Measurements from ENCODE around the gene CARD10. TPM values are rescaled to one million over a fixed set of nuclear protein-coding genes. Genes with fewer than 3 reads are reported as not detected.
A peak's percentile ranks its signal among the peaks of the same experiment; 100 is the strongest.

The CARD10 gene
- total and polyA plus RNA-seq, 4 donors: 7.8 to 14.0 (median 8.4) TPM

DNA sequence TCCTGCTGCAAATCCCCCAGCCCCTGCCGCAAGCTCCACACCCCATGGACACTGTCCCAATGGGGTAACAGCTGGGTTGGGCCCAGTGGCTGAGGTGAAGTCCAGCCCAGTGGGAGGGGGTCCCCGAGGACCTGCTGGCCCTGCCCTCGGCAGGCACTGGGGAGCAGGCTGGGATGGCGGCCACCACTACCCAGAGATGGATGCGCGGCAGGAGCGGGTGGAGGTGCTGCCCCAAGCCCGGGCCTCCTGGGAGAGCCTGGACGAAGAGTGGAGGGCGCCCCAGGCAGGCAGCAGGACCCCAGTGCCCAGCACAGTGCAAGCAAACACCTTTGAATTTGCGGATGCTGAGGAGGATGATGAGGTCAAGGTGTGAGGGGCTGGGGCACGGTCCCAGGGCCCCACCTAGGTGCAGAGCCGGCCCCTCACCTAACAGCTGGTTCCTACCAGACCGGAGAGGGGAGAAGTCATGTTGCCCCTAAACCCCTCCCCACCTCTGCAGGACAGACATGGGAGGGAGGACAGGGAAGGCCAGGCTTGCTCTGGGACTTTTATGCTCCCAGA, 49.3 kb upstream of the CARD10 start (continued):
- TF ChIP-seq, protein P1, sequence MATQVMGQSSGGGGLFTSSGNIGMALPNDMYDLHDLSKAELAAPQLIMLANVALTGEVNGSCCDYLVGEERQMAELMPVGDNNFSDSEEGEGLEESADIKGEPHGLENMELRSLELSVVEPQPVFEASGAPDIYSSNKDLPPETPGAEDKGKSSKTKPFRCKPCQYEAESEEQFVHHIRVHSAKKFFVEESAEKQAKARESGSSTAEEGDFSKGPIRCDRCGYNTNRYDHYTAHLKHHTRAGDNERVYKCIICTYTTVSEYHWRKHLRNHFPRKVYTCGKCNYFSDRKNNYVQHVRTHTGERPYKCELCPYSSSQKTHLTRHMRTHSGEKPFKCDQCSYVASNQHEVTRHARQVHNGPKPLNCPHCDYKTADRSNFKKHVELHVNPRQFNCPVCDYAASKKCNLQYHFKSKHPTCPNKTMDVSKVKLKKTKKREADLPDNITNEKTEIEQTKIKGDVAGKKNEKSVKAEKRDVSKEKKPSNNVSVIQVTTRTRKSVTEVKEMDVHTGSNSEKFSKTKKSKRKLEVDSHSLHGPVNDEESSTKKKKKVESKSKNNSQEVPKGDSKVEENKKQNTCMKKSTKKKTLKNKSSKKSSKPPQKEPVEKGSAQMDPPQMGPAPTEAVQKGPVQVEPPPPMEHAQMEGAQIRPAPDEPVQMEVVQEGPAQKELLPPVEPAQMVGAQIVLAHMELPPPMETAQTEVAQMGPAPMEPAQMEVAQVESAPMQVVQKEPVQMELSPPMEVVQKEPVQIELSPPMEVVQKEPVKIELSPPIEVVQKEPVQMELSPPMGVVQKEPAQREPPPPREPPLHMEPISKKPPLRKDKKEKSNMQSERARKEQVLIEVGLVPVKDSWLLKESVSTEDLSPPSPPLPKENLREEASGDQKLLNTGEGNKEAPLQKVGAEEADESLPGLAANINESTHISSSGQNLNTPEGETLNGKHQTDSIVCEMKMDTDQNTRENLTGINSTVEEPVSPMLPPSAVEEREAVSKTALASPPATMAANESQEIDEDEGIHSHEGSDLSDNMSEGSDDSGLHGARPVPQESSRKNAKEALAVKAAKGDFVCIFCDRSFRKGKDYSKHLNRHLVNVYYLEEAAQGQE (IDR thresholded peaks at IDR 0.05): no peak

DNA sequence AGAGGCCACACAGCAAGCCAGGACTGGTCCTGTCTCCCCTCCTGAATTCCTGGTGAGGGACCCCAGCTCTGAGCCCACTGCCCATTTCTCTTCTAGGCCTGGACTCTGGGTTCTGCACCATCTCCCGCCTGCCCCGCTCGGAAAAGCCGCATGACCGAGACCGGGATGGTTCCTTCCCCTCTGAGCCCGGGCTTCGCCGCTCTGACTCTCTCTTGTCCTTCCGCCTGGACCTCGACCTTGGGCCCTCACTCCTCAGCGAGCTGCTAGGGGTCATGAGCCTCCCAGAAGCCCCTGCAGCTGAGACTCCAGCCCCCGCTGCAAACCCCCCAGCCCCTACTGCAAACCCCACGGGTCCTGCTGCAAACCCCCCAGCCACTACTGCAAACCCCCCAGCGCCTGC, 48.8 kb upstream of the CARD10 start:
- H3K4me1 ChIP-seq (ENCODE audit: control insufficient read depth in 4 of 4, insufficient read depth in 4 of 4, low read length in 3 of 4): peaks cover 26 to 81% (median 69%) of the 10 kb centered on the region in 4 donors
- no peak overlapping the region for H3K4me3 ChIP-seq (ENCODE audit: low read depth in 1 of 3, low read length in 3 of 3)
- WGBS: 71% methylated on average over 15 of the region's 15 CpGs
- H3K36me3 ChIP-seq (ENCODE audit: control insufficient read depth in 4 of 4, insufficient read depth in 3 of 4, low read depth in 1 of 4, low read length in 3 of 4): peaks cover 3 to 14% (median 7%) of the 10 kb centered on the region in 4 donors
- DNase-seq (ENCODE audit: low spot score): no peak
- no peaks in the 10 kb centered on the region for H3K27me3 ChIP-seq (ENCODE audit: control insufficient read depth in 4 of 4, insufficient read depth in 4 of 4, low read length in 3 of 4)
- H3K9me3 ChIP-seq (ENCODE audit: control insufficient read depth in 4 of 4, low read length in 3 of 4): no peaks in the 10 kb centered on the region
- no peak overlapping the region for H3K9ac ChIP-seq (ENCODE audit: low read depth in 1 of 2, low read length in 2 of 2)
- H3K27ac ChIP-seq (ENCODE audit: low read depth in 1 of 2, low read length in 2 of 2): peak overlapping the region; percentile 59 to 74
- TF ChIP-seq FOXA1 (IDR thresholded peaks at IDR 0.05): no peak
- TF ChIP-seq, protein P2, sequence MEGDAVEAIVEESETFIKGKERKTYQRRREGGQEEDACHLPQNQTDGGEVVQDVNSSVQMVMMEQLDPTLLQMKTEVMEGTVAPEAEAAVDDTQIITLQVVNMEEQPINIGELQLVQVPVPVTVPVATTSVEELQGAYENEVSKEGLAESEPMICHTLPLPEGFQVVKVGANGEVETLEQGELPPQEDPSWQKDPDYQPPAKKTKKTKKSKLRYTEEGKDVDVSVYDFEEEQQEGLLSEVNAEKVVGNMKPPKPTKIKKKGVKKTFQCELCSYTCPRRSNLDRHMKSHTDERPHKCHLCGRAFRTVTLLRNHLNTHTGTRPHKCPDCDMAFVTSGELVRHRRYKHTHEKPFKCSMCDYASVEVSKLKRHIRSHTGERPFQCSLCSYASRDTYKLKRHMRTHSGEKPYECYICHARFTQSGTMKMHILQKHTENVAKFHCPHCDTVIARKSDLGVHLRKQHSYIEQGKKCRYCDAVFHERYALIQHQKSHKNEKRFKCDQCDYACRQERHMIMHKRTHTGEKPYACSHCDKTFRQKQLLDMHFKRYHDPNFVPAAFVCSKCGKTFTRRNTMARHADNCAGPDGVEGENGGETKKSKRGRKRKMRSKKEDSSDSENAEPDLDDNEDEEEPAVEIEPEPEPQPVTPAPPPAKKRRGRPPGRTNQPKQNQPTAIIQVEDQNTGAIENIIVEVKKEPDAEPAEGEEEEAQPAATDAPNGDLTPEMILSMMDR (IDR thresholded peaks at IDR 0.05; ENCODE audit: low read depth, low read length, missing input control): no peak
- TF ChIP-seq RAD21 (IDR thresholded peaks at IDR 0.05): no peak
- TF ChIP-seq ZBTB33 (IDR thresholded peaks at IDR 0.05): no peak
- no peak for TF ChIP-seq GABPA (IDR thresholded peaks at IDR 0.05 in 1 of 2, conservative IDR thresholded peaks at IDR 0.05 in 1 of 2)
- TF ChIP-seq SP1 (IDR thresholded peaks at IDR 0.05): no peak
- TF ChIP-seq, protein P3, sequence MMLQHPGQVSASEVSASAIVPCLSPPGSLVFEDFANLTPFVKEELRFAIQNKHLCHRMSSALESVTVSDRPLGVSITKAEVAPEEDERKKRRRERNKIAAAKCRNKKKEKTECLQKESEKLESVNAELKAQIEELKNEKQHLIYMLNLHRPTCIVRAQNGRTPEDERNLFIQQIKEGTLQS (IDR thresholded peaks at IDR 0.05): no peak
- no peak for TF ChIP-seq RXRA (IDR thresholded peaks at IDR 0.05)
- no peak for TF ChIP-seq JUND (IDR thresholded peaks at IDR 0.05)
- no peak for TF ChIP-seq EGR1 (IDR thresholded peaks at IDR 0.05; ENCODE audit: low read depth in 2 of 2)
- no peak for TF ChIP-seq YY1 (IDR thresholded peaks at IDR 0.05)
- TF ChIP-seq, protein P1 (IDR thresholded peaks at IDR 0.05): no peak
- TF ChIP-seq HNF4G (IDR thresholded peaks at IDR 0.05): no peak
- TF ChIP-seq, protein P4, sequence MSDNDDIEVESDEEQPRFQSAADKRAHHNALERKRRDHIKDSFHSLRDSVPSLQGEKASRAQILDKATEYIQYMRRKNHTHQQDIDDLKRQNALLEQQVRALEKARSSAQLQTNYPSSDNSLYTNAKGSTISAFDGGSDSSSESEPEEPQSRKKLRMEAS (IDR thresholded peaks at IDR 0.05): no peak

Data from liver (tissue), 9 donors.